Right lobe of liver (tissue), 6 donors: ENCODE measurements around the gene PPP5C. TPM values are rescaled to one million over a fixed set of nuclear protein-coding genes. Genes with fewer than 3 reads are reported as not detected.

Experiments used
- ATAC-seq, 4 donors: fragments of 200-7000 bp; cut with Tn5 transposase; one replicate each; pipeline ENCODE4 v1.9.1; 2020; ENCODE audit warnings: mild to moderate bottlenecking in 4 of 4, moderate library complexity in 4 of 4
- DNase-seq, 3 donors: peaks; one replicate each; pipeline ENCODE4 v3.0.0-alpha.2; 2020
- H3K27ac ChIP-seq, 3 donors: fragments of 200-600 bp; one replicate each; pipeline ENCODE4 v1.8.0; 2022
- H3K27me3 ChIP-seq, 2 donors: fragments of 200-600 bp; one replicate each; pipeline ENCODE4 v1.8.0; 2022
- H3K36me3 ChIP-seq, 4 donors: fragments of 200-600 bp; sonication (generic) in 1 of 4; one replicate each; pipeline versions ENCODE4 v1.5.1 to v1.8.0; 2017 to 2022; ENCODE audit warnings: control low read depth in 1 of 4
- H3K4me1 ChIP-seq, 4 donors: fragments of 200-600 bp; sonication (generic) in 1 of 4; one replicate each; pipeline versions ENCODE4 v1.5.1 to v1.8.0; 2017 to 2022; ENCODE audit warnings: control low read depth in 1 of 4
- H3K4me3 ChIP-seq, 3 donors: fragments of 200-600 bp; one replicate each; pipeline ENCODE4 v1.8.0; 2022
- H3K9me3 ChIP-seq, 4 donors: fragments of 200-600 bp; sonication (generic) in 1 of 4; one replicate each; pipeline versions ENCODE4 v1.5.1 to v1.8.0; 2017 to 2022; ENCODE audit warnings: control low read depth in 1 of 4
- CTCF ChIP-seq, 4 donors: fragments of 200-600 bp in 3 of 4; fragments of 450-650 bp in 1 of 4; IDR thresholded peaks; one replicate each; pipeline versions ENCODE4 v1.5.1 to v1.8.0; 2016 to 2022; ENCODE audit warnings: antibody characterized with exemption in 4 of 4, mild to moderate bottlenecking in 2 of 4
- POLR2A ChIP-seq: fragments of 450-650 bp; IDR thresholded peaks from one replicate; pipeline ENCODE4 v1.6.1; 2017; ENCODE audit warnings: antibody characterized with exemption, mild to moderate bottlenecking
- WGBS: methylation state at CpG from one replicate; pipeline ENCODE4 v1.1.6; 2018; ENCODE audit warnings: low coverage, low lambda C conversion rate; ENCODE audit not compliant: insufficient coverage; ENCODE audit errors: missing lambda C conversion rate; 5-methylcytosine and 5-hydroxymethylcytosine counted together
- intact Hi-C, 2 donors: fragments of 100-400 bp; cut with DNase I; formaldehyde crosslinking; loops; one replicate each; pipeline versions ENCODE4 v1.11.2 to v1.14.1; 2022
- total RNA-seq, 6 experiments: library from RNA; depleted of rRNA in 2 of 6; stranded (reverse); fragments of >200 nt in 2 of 6; fragmentation: NEBNext Ultra II Directional in 3 of 6; extraction: Animal tissue kit (Norgen Biotek cat#: 25700) in 3 of 6; gene quantifications; one replicate each; pipeline versions ENCODE4 v1.1.0 to v1.2.4, GENCODE V29; 2016 to 2023
- donor health status: DM: no; HTN: yes; CAD: no.
- donor health status: DM: no; HTN: no; CAD: no.
- donor health status: DM: no; HTN: no; CAD: no.
- donor health status: DM: no; HTN: yes; CAD: no.
- donor health status: DM: no; HTN: yes; CAD: no.

The PPP5C gene
- total RNA-seq, 6 experiments from 2014 or later = 23.9 to 47.8 (median 36.0) TPM

GRCh38 chr19:46422344-46422743, 75.5 kb downstream of the PPP5C start:
- Histone ChIP-seq H3K4me1 (peaks cover 0 to 4% (median 0%) of the 10 kb centered on the region in 4 donors), H3K4me3 (no peak overlapping the region), H3K9me3 (no peaks in the 10 kb centered on the region), H3K36me3 (no peaks in the 10 kb centered on the region), H3K27me3 (peaks cover 0 to 4% of the 10 kb centered on the region in 2 donors), H3K27ac (no peak overlapping the region)
- TF ChIP-seq CTCF (IDR thresholded peaks at IDR 0.05) = no peak
- no peak for TF ChIP-seq POLR2A
- WGBS = no CpG with 5 or more reads among the region's 2 CpGs
- intact Hi-C loops = no loop called here
- ATAC-seq (no peak), DNase-seq (no peak)

- Histone ChIP-seq H3K4me3 (no peak overlapping the region), H3K27ac (no peak overlapping the region), H3K4me1 (peaks cover 0 to 4% (median 0%) of the 10 kb centered on the region in 4 donors), H3K9me3 (no peaks in the 10 kb centered on the region), H3K36me3 (no peaks in the 10 kb centered on the region), H3K27me3 (peaks cover 0 to 4% of the 10 kb centered on the region in 2 donors)
- WGBS = 51% methylated on average over 3 of the region's 5 CpGs
- intact Hi-C loops = no loop called here
- ATAC-seq = no peak
- no peak for TF ChIP-seq CTCF (IDR thresholded peaks at IDR 0.05)
- no peak for TF ChIP-seq POLR2A
- no peak for DNase-seq
Measured at GRCh38 chr19:46423188-46423587, 76.3 kb downstream of the PPP5C start.

- Histone ChIP-seq H3K36me3 (no peaks in the 10 kb centered on the region), H3K4me3 (peak overlapping the region; percentile 53 to 68 (median 54)), H3K4me1 (peaks cover 0 to 4% (median 0%) of the 10 kb centered on the region in 4 donors), H3K27me3 (peaks cover 0 to 4% of the 10 kb centered on the region in 2 donors), H3K9me3 (no peaks in the 10 kb centered on the region), H3K27ac (no peak overlapping the region)
- peak; percentile 51 to 73 (median 66) for ATAC-seq
- WGBS = 9% methylated on average over 10 of the region's 10 CpGs
- TF ChIP-seq CTCF (IDR thresholded peaks at IDR 0.05) (no peak), POLR2A (no peak)
- no peak for DNase-seq
- intact Hi-C loops = no loop called here
Measured at GRCh38 chr19:46426035-46426505, 79.2 kb downstream of the PPP5C start.

GRCh38 chr19:46426506-46427162, 79.7 kb downstream of the PPP5C start:
- H3K4me1 ChIP-seq = peaks cover 0 to 4% (median 0%) of the 10 kb centered on the region in 4 donors
- DNase-seq (peak; percentile 74 to 88 (median 84)), ATAC-seq (peak; percentile 69 to 85 (median 82))
- H3K27ac ChIP-seq = no peak overlapping the region
- H3K27me3 ChIP-seq = peaks cover 0 to 4% of the 10 kb centered on the region in 2 donors
- peak overlapping the region; percentile 53 to 68 (median 54) for H3K4me3 ChIP-seq
- intact Hi-C loops = no loop called here
- TF ChIP-seq CTCF (IDR thresholded peaks at IDR 0.05) (no peak), POLR2A (no peak)
- 3% methylated on average over 16 of the region's 32 CpGs for WGBS
- no peaks in the 10 kb centered on the region for H3K9me3 ChIP-seq
- H3K36me3 ChIP-seq = no peaks in the 10 kb centered on the region
